SK-N-SH treated with all-trans-retinoic acid at 6 μM for 48 hours (cell line): Measurements from ENCODE around the gene LRCH1.

Experiments
- ARNTL ChIP-seq: fragments of 450-650 bp; formaldehyde crosslinking; IDR thresholded peaks from 2 replicates; pipeline ENCODE4 v1.5.0; 2020; ENCODE audit warnings: low read depth, mild to moderate bottlenecking, moderate library complexity, borderline replicate concordance
- BACH2 ChIP-seq: fragments of 250-450 bp; sonication (Bioruptor Pico); IDR thresholded peaks from 2 replicates; pipeline ENCODE4 v1.9.0; 2021; ENCODE audit warnings: mild to moderate bottlenecking, borderline replicate concordance
- CSRNP3 ChIP-seq: fragments of 250-450 bp; sonication (Bioruptor Pico); IDR thresholded peaks from 2 replicates; pipeline ENCODE4 v1.5.1; 2021; ENCODE audit warnings: mild to moderate bottlenecking, moderate library complexity
- ISL1 ChIP-seq: fragments of 250-450 bp; sonication (Bioruptor Pico); IDR thresholded peaks from 2 replicates; pipeline ENCODE4 v2.1.2; 2022; ENCODE audit warnings: mild to moderate bottlenecking, moderate library complexity
- OSR1 ChIP-seq: fragments of 250-450 bp; sonication (Bioruptor Pico); IDR thresholded peaks from 2 replicates; pipeline ENCODE4 v1.8.0; 2022; ENCODE audit warnings: moderate library complexity, mild to moderate bottlenecking, inconsistent platforms
- PATZ1 ChIP-seq: fragments of 250-450 bp; sonication (Bioruptor Pico); IDR thresholded peaks from 2 replicates; pipeline ENCODE4 v1.8.0; 2020; ENCODE audit warnings: mild to moderate bottlenecking, moderate library complexity, borderline replicate concordance
- PPARA ChIP-seq: fragments of 250-450 bp; sonication (Bioruptor Pico); IDR thresholded peaks from 2 replicates; pipeline ENCODE4 v1.5.0; 2020; ENCODE audit warnings: mild to moderate bottlenecking, borderline replicate concordance
- RARB ChIP-seq: fragments of 250-450 bp; sonication (Bioruptor Pico); IDR thresholded peaks from 2 replicates; pipeline ENCODE4 v1.8.0; 2021; ENCODE audit warnings: mild to moderate bottlenecking, moderate library complexity
- TSHZ2 ChIP-seq: fragments of 250-450 bp; sonication (Bioruptor Pico); IDR thresholded peaks from 2 replicates; pipeline ENCODE4 v1.5.0; 2020; ENCODE audit warnings: mild to moderate bottlenecking, moderate library complexity

GRCh38 chr13:46609726-46610125, 56.8 kb downstream of the LRCH1 start:
- TF ChIP-seq PATZ1 (no peak), TSHZ2 (no peak), RARB (CRISPR knock-in tag) (no peak), BACH2 (CRISPR knock-in tag) (no peak), ISL1 (CRISPR knock-in tag) (no peak), OSR1 (no peak), ARNTL (no peak), CSRNP3 (no peak), PPARA (no peak)
